ENCODE measurements around the gene MEIS1.

The MEIS1 gene

DNA sequence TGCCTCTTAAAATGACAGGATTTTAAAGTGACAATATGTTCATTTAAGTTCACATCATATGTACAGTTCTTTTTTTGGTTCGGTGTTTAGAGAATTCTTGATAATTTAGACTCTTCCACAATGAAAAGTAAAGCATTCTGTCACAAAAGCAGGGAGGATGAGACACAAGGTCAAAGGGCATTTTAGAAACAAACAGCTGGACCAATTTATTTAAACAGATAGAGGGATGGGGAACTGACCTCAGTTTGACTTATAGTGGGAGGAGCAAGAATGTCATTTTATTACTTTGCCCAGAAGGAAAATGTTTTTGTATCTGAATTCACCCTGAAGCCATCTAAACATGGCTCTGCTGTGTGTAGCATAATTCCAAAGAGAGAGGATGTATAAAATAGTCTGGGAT is 128.5 kb downstream of the MEIS1 start:
- H3K27me3 ChIP-seq (replicated peaks; ENCODE audit: control insufficient read depth, insufficient read depth, low read length) = no peaks in the 10 kb centered on the region
- no peak for DNase-seq (ENCODE audit: extremely low read depth, insufficient read length)
- TF ChIP-seq, protein P1, sequence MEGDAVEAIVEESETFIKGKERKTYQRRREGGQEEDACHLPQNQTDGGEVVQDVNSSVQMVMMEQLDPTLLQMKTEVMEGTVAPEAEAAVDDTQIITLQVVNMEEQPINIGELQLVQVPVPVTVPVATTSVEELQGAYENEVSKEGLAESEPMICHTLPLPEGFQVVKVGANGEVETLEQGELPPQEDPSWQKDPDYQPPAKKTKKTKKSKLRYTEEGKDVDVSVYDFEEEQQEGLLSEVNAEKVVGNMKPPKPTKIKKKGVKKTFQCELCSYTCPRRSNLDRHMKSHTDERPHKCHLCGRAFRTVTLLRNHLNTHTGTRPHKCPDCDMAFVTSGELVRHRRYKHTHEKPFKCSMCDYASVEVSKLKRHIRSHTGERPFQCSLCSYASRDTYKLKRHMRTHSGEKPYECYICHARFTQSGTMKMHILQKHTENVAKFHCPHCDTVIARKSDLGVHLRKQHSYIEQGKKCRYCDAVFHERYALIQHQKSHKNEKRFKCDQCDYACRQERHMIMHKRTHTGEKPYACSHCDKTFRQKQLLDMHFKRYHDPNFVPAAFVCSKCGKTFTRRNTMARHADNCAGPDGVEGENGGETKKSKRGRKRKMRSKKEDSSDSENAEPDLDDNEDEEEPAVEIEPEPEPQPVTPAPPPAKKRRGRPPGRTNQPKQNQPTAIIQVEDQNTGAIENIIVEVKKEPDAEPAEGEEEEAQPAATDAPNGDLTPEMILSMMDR (IDR thresholded peaks at IDR 0.05; ENCODE audit: insufficient read depth, low read length, poor library complexity, severe bottlenecking) = no peak
- H3K4me3 ChIP-seq (replicated peaks; ENCODE audit: low read depth, low read length) = no peak overlapping the region
- H3K36me3 ChIP-seq (ENCODE audit: control insufficient read depth, insufficient read depth, low read length) = no peaks in the 10 kb centered on the region

DNA sequence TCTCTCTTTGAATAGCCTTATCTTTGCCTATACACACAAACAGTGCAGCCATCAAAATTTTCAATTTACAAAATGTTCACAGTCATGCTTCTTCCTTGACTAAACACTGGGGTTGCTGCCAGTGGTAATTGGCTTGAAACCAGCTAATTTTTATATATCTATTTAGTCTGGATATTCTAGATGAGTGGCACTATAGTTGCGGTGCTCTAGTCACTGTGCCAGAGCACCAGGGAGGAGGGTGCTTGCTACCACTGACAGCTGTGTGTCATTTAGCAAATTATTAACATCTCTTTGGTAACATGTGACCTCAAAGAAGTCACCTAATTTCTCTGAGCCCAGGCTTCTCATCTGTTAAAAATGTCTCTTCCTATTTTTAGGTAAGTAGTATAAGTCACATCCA is 130.4 kb downstream of the MEIS1 start:
- DNase-seq (ENCODE audit: extremely low read depth, insufficient read length) = no peak
- TF ChIP-seq, protein P1 (IDR thresholded peaks at IDR 0.05; ENCODE audit: insufficient read depth, low read length, poor library complexity, severe bottlenecking) = no peak

DNA sequence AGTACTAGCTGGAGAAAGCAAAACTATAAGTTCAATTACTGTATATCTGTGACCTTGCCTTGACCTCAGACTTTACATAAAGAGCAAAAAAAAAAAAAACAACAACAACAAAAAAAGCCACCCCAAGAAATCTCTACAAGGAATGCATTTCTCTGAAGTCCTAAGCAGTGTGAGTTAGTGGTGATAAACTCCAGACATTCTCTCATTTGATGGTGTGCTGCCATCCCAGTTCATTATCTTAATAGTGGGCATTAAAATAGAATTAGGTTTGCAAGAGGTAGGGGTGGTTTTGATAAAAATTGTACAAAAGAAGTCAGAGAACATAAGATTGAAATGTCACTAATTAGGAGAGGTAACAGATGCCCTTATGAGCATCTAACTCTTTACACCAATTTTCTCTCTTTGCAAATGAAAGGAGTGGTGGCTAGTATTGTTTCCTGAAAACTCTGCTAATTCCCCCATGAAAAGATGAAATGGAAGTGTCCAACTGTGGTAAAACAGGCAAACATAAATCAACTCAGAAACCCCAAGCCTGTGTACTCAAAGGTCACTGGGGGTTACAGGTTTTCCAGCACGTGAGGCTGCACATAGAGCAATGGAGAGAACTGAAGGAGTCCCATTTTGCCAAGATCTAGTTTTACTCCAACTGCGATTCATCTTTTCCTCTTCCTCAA is 131.9 kb downstream of the MEIS1 start:
- Histone ChIP-seq H3K36me3 (ENCODE audit: control insufficient read depth, insufficient read depth, low read length) (no peaks in the 10 kb centered on the region), H3K27me3 (replicated peaks; ENCODE audit: control insufficient read depth, insufficient read depth, low read length) (no peaks in the 10 kb centered on the region), H3K4me3 (replicated peaks; ENCODE audit: low read depth, low read length) (no peak overlapping the region)
- TF ChIP-seq, protein P1 (IDR thresholded peaks at IDR 0.05; ENCODE audit: insufficient read depth, low read length, poor library complexity, severe bottlenecking) = no peak
- no peak for DNase-seq (ENCODE audit: extremely low read depth, insufficient read length)

More for the DNA sequence above, 130.4 kb downstream of the MEIS1 start:
- Histone ChIP-seq H3K4me3 (replicated peaks; ENCODE audit: low read depth, low read length) (no peak overlapping the region), H3K27me3 (replicated peaks; ENCODE audit: control insufficient read depth, insufficient read depth, low read length) (no peaks in the 10 kb centered on the region), H3K36me3 (ENCODE audit: control insufficient read depth, insufficient read depth, low read length) (no peaks in the 10 kb centered on the region)

DNA sequence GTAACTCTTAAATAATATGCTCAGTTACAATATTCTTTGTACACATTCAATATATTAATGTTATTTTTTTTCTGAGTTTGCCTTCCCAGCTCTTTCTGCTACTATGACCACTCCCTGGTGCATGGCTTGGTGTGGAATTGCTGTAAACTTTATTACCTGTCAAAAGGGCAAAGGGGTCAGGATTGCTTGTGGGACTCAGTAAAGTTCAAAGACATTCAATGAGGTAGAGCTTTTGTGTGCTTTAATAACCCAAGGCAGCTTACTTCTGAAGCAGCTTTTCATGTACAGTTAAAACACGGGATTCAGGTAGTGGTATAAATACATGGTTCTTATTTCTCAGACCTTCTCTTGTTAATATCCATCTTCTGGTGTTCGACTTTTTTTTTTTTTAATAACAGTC is 132.8 kb downstream of the MEIS1 start:
- Histone ChIP-seq H3K4me3 (replicated peaks; ENCODE audit: low read depth, low read length) (no peak overlapping the region), H3K36me3 (ENCODE audit: control insufficient read depth, insufficient read depth, low read length) (no peaks in the 10 kb centered on the region), H3K27me3 (replicated peaks; ENCODE audit: control insufficient read depth, insufficient read depth, low read length) (no peaks in the 10 kb centered on the region)
- DNase-seq (ENCODE audit: extremely low read depth, insufficient read length) = no peak
- TF ChIP-seq, protein P1 (IDR thresholded peaks at IDR 0.05; ENCODE audit: insufficient read depth, low read length, poor library complexity, severe bottlenecking) = no peak

GRCh38 chr2:66568650-66569300 is 133.8 kb downstream of the MEIS1 start:
- TF ChIP-seq, protein P1 (IDR thresholded peaks at IDR 0.05; ENCODE audit: insufficient read depth, low read length, poor library complexity, severe bottlenecking) = no peak
- Histone ChIP-seq H3K27me3 (replicated peaks; ENCODE audit: control insufficient read depth, insufficient read depth, low read length) (no peaks in the 10 kb centered on the region), H3K36me3 (ENCODE audit: control insufficient read depth, insufficient read depth, low read length) (no peaks in the 10 kb centered on the region), H3K4me3 (replicated peaks; ENCODE audit: low read depth, low read length) (no peak overlapping the region)
- no peak for DNase-seq (ENCODE audit: extremely low read depth, insufficient read length)

Data from GM06990 (cell line).